Kidney (tissue), 14 donors: ENCODE data around the gene CDC37. TPM values are rescaled to one million over a fixed set of nuclear protein-coding genes. Genes with fewer than 3 reads are reported as not detected.
A peak's percentile ranks its signal among the peaks of the same experiment; 100 is the strongest.
"Not testable (repeated sequence)": the region's sequence is repeated elsewhere in the genome, so short reads cannot be mapped to it uniquely, and the experiment has no call there.

ENCODE experiments used
- DNase-seq, 5 donors: peaks; one replicate each; pipeline ENCODE4 v3.0.0-alpha.2; 2013 to 2020
- FAIRE-seq: peaks from 2 replicates; lab custom pipeline; 2012; peaks lifted over from hg19 to GRCh38; lab: Jason Lieb, UNC
- H3K27ac ChIP-seq, 2 donors: one replicate each; pipeline ENCODE4 v1.7.0; 2013; ENCODE audit warnings: low read depth in 2 of 2, low read length in 2 of 2, inconsistent platforms in 1 of 2
- H3K27me3 ChIP-seq: one replicate; pipeline ENCODE4 v1.7.1; 2013; ENCODE audit warnings: low read length, inconsistent platforms; ENCODE audit not compliant: control insufficient read depth, insufficient read depth
- H3K36me3 ChIP-seq, 3 donors: one replicate each; pipeline versions ENCODE4 v1.7.0 to v1.7.1; 2013; ENCODE audit warnings: low read length in 3 of 3, control low read depth in 1 of 3, inconsistent platforms in 1 of 3; ENCODE audit not compliant: insufficient read depth in 3 of 3, control insufficient read depth in 2 of 3
- H3K4me1 ChIP-seq, 3 donors: one replicate each; pipeline versions ENCODE4 v1.7.0 to v1.7.1; 2013; ENCODE audit warnings: low read length in 3 of 3, inconsistent platforms in 1 of 3, low read depth in 1 of 3; ENCODE audit not compliant: control insufficient read depth in 2 of 3, insufficient read depth in 2 of 3
- H3K4me3 ChIP-seq, 3 donors: one replicate each; pipeline versions ENCODE4 v1.7.0 to v1.8.1; 2013; ENCODE audit warnings: low read length in 3 of 3, control low read depth in 1 of 3, inconsistent platforms in 1 of 3
- H3K9ac ChIP-seq, 3 donors: one replicate each; pipeline versions ENCODE4 v1.7.0 to v1.7.1; 2013; ENCODE audit warnings: low read length in 3 of 3, control low read depth in 1 of 3, inconsistent platforms in 1 of 3
- H3K9me3 ChIP-seq, 3 donors: one replicate each; pipeline versions ENCODE4 v1.7.0 to v1.7.1; 2013; ENCODE audit warnings: low read length in 3 of 3, control low read depth in 1 of 3, inconsistent platforms in 1 of 3; ENCODE audit not compliant: control insufficient read depth in 2 of 3, insufficient read depth in 1 of 3
- intact Hi-C: fragments of 100-400 bp; cut with DNase I; formaldehyde crosslinking; loops from one replicate; pipeline ENCODE4 v1.11.1; 2022
- polyA plus RNA-seq: library from polyadenylated mRNA; stranded (reverse); fragments of 350-450 nt; fragmentation: Illumina TruSeq; extraction: RNeasy Lipid Tissue Mini Kit (QIAGEN cat#74804); gene quantifications from one replicate; pipeline ENCODE4 v1.2.3, GENCODE V29; 2014; ENCODE audit warnings: low read depth, low replicate concordance; ENCODE audit not compliant: insufficient read depth
- total RNA-seq: library from RNA; stranded (reverse); fragmentation: NEBNext Ultra II Directional; extraction: Animal tissue kit (Norgen Biotek cat#: 25700); gene quantifications from one replicate; pipeline ENCODE4 v1.2.1, GENCODE V29; 2021
- TF ChIP-seq, protein P1 (sequence below): IDR thresholded peaks from 3 replicates; pipeline ENCODE4 v1.5.1; 2012; ENCODE audit warnings: mild to moderate bottlenecking, moderate library complexity, borderline replicate concordance; ENCODE audit not compliant: insufficient read depth; ENCODE audit errors: extremely low read depth
- donor health status: control.
- donor health status: control.
- donor health status: control.
- donor health status: control.
- donor health status: control.
- donor health status: DM: yes; HTN: yes; CAD: no.
- donor health status: Normal renal cell carcinoma (clear cell type).

Gene CDC37
- total and polyA plus RNA-seq, 2 donors from 2014 or later, result 139 to 149 TPM

DNA sequence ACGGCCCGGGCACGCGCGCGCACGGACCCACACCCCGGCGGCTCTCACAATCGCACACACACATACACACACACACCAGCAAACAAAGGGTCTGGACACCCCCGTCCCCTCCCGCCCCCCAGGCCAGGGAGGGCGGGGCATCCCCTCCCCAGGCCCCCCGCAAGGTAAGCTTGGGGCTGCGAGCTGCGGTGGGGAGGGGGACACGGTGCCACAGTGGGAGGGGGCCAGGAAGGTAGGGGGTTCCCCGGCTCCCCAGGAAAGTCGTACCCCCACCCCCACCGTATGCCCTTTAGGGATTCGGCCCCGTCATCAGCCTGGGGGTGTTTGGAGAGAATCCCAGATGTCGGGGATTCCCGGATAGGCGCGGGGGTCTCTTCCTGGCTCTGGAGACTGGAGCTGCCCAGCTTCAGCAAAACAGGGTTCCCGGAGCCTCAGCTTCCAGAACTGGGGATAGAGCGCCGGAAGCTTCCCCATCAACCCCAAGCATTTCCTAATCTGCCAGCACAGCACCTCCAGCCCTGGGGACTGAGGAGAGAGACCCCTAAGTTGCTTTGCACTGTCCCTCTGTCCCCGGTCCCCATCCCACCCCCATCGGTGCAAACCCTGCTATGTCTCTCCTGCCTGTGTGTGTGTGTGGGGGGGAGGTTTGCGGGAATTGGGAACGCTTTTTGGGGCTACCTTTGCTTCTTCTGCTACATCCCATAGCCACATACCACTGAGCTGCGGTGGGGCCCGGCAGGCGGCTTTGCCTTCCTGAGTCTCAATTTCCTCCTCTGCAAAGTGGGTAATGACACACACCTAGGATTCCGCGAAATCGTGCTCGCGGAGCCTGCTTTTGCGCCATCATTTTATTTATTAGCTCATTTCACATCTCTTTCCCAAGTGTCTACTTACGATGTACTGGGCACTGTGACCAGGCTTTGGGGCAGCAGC is 1.8 kb upstream of the CDC37 start:
- TF ChIP-seq, protein P1, sequence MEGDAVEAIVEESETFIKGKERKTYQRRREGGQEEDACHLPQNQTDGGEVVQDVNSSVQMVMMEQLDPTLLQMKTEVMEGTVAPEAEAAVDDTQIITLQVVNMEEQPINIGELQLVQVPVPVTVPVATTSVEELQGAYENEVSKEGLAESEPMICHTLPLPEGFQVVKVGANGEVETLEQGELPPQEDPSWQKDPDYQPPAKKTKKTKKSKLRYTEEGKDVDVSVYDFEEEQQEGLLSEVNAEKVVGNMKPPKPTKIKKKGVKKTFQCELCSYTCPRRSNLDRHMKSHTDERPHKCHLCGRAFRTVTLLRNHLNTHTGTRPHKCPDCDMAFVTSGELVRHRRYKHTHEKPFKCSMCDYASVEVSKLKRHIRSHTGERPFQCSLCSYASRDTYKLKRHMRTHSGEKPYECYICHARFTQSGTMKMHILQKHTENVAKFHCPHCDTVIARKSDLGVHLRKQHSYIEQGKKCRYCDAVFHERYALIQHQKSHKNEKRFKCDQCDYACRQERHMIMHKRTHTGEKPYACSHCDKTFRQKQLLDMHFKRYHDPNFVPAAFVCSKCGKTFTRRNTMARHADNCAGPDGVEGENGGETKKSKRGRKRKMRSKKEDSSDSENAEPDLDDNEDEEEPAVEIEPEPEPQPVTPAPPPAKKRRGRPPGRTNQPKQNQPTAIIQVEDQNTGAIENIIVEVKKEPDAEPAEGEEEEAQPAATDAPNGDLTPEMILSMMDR, result no peak
- H3K4me1 ChIP-seq, result peaks cover 0 to 26% (median 12%) of the 10 kb centered on the region in 3 donors
- no peak overlapping the region for H3K27ac ChIP-seq
- H3K27me3 ChIP-seq, result peaks cover 13% of the 10 kb centered on the region
- H3K9ac ChIP-seq, result no peak overlapping the region
- no peak for DNase-seq
- intact Hi-C loops, result no loop called here
- peak overlapping the region in 1 of 3 donors; percentile 98 for H3K4me3 ChIP-seq
- H3K9me3 ChIP-seq, result no peaks in the 10 kb centered on the region
- no peak for FAIRE-seq
- no peaks in the 10 kb centered on the region for H3K36me3 ChIP-seq

DNA sequence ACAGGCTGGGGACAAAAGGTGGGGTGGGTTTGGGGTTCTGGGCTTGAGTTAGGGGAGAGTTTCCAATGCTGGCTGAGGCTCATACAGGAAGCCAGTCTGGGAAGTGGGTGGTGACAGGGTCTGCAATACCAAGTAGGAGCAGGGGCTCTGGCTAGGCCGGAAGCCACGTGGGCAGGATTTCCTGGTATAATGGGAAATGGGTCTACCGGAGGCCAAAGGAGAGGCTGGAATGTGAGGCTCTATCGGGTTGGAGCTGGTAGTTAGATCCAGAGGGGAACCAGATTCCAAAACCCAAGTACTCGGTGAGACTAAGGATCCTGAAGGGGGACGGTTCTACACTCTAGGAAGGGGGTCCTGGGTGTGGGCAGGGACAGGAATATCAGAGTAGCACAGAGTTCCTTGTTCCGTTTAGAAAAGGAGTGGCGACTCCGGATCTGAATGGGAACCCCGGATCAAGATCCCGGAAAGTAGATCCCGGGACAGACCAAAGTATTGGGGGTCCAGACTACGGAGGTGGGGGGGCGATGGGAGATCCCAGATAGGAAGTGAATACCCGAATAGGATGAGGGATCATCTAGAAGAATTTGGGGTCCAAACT is 802 bp downstream of the CDC37 start:
- Histone ChIP-seq H3K4me1 (peaks cover 0 to 26% (median 12%) of the 10 kb centered on the region in 3 donors), H3K9me3 (no peaks in the 10 kb centered on the region), H3K27ac (peak overlapping the region; percentile 9 to 23), H3K4me3 (peak overlapping the region; percentile 95 to 98 (median 96)), H3K36me3 (peaks cover 0 to 2% (median 0%) of the 10 kb centered on the region in 3 donors), H3K9ac (peak overlapping the region; percentile 92 to 98 (median 97)), H3K27me3 (peaks cover 11% of the 10 kb centered on the region)
- TF ChIP-seq, protein P1, result no peak
- FAIRE-seq (no peak), DNase-seq (peak in 1 of 5 donors; percentile 58)
- intact Hi-C loops, result no loop called here

DNA sequence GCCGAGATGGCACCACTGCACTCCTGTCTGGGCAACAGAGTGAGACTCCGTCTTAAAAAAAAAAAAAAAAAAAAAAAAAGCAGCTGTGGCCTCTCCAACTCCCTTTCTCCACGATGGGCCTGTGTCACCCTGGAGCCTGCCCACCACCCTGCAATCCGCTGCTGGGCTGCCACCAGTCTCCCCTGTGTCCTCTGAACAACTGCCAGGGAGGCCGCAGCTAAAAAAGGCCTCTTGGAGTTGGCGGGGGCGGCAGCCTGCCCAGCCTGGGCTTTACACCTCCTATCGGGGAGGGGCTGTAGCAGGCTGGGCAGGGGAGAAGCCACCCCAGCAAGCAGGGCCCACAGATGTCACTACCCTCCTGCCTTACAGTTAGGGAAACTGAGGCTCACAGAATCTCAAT is 3.5 kb downstream of the CDC37 start:
- Histone ChIP-seq H3K27ac (no peak overlapping the region), H3K9me3 (no peaks in the 10 kb centered on the region), H3K4me3 (no peak overlapping the region), H3K36me3 (peaks cover 0 to 7% (median 5%) of the 10 kb centered on the region in 3 donors), H3K4me1 (peaks cover 0 to 26% (median 12%) of the 10 kb centered on the region in 3 donors), H3K27me3 (no peaks in the 10 kb centered on the region), H3K9ac (no peak overlapping the region)
- FAIRE-seq, result no peak
- intact Hi-C loops, result loop anchor here (5.0 kb wide), 1 partner anchor 148 kb away; the partner anchor contains the start of gene MRPL4
- TF ChIP-seq, protein P1, result no peak
- DNase-seq, result no peak

DNA sequence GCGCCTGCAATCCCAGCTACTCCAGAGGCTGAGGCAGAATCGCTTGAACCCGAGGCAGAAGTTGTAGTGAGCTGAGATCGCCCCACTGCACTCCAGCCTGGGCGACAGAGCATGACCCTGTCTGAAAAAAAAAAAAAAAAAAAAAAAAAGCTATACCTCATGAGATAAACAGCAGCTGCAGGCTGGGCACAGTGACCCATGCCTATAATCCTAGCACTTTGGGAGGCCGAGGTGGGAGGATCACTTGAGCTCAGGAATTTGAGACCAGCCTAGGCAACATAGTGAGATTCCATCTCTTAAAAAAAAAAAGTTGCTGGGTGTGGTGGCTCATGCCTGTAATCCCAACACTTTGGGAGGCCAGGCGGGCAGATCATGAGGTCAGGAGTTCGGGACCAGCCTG is 4.0 kb downstream of the CDC37 start:
- not testable (repeated sequence) for H3K9ac ChIP-seq, H3K27ac ChIP-seq, H3K36me3 ChIP-seq, FAIRE-seq, H3K9me3 ChIP-seq, DNase-seq, H3K27me3 ChIP-seq, H3K4me3 ChIP-seq
- H3K4me1 ChIP-seq, result peaks cover 0 to 23% (median 12%) of the 10 kb centered on the region in 3 donors
- intact Hi-C loops, result loop anchor here (5.0 kb wide), 1 partner anchor 147 kb away; the partner anchor contains the start of gene MRPL4
